ENCODE measurements around the gene CCNQ.

Gene CCNQ

GRCh38 chrX:153556767-153557166, 42.2 kb downstream of the CCNQ start:
- Histone ChIP-seq H3K9me3 (replicated peaks; ENCODE audit: low read length) (no peaks in the 10 kb centered on the region), H3K4me1 (ENCODE audit: control insufficient read depth, insufficient read depth, low read length) (no peaks in the 10 kb centered on the region), H3K27me3 (ENCODE audit: control insufficient read depth, insufficient read depth, low read length) (peaks cover 11% of the 10 kb centered on the region), H3K9ac (ENCODE audit: low read depth, low read length) (no peak overlapping the region), H3K4me3 (ENCODE audit: low read length) (no peak overlapping the region), H3K4me2 (ENCODE audit: low read length) (no peak overlapping the region), H3K36me3 (ENCODE audit: insufficient read depth, low read length) (no peaks in the 10 kb centered on the region)

- H3K4me1 ChIP-seq (ENCODE audit: control insufficient read depth, insufficient read depth, low read length): no peaks in the 10 kb centered on the region
- no peaks in the 10 kb centered on the region for H3K9me3 ChIP-seq (replicated peaks; ENCODE audit: low read length)
- H3K4me3 ChIP-seq (ENCODE audit: low read length): no peak overlapping the region
- H3K36me3 ChIP-seq (ENCODE audit: insufficient read depth, low read length): no peaks in the 10 kb centered on the region
- H3K9ac ChIP-seq (ENCODE audit: low read depth, low read length): no peak overlapping the region
- H3K27me3 ChIP-seq (ENCODE audit: control insufficient read depth, insufficient read depth, low read length): peaks cover 17% of the 10 kb centered on the region
- no peak overlapping the region for H3K4me2 ChIP-seq (ENCODE audit: low read length)
These were observed 44.3 kb downstream of the CCNQ start for GRCh38 chrX:153554519-153555167.

- Histone ChIP-seq H3K9me3 (replicated peaks; ENCODE audit: low read length) (no peaks in the 10 kb centered on the region), H3K4me1 (ENCODE audit: control insufficient read depth, insufficient read depth, low read length) (no peaks in the 10 kb centered on the region), H3K27me3 (ENCODE audit: control insufficient read depth, insufficient read depth, low read length) (peaks cover 15% of the 10 kb centered on the region)
These were observed 47.8 kb downstream of the CCNQ start for GRCh38 chrX:153551135-153551534.

GRCh38 chrX:153549807-153550206, 49.1 kb downstream of the CCNQ start:
- Histone ChIP-seq H3K4me2 (ENCODE audit: low read length) (no peak overlapping the region), H3K36me3 (ENCODE audit: insufficient read depth, low read length) (no peaks in the 10 kb centered on the region), H3K4me1 (ENCODE audit: control insufficient read depth, insufficient read depth, low read length) (no peaks in the 10 kb centered on the region), H3K27me3 (ENCODE audit: control insufficient read depth, insufficient read depth, low read length) (peaks cover 6% of the 10 kb centered on the region), H3K9ac (ENCODE audit: low read depth, low read length) (no peak overlapping the region), H3K9me3 (replicated peaks; ENCODE audit: low read length) (no peaks in the 10 kb centered on the region), H3K4me3 (ENCODE audit: low read length) (no peak overlapping the region)

More at GRCh38 chrX:153551135-153551534, 47.8 kb downstream of the CCNQ start:
- Histone ChIP-seq H3K36me3 (ENCODE audit: insufficient read depth, low read length) (no peaks in the 10 kb centered on the region), H3K9ac (ENCODE audit: low read depth, low read length) (no peak overlapping the region), H3K4me2 (ENCODE audit: low read length) (no peak overlapping the region), H3K4me3 (ENCODE audit: low read length) (no peak overlapping the region)

- Histone ChIP-seq H3K9me3 (replicated peaks; ENCODE audit: low read length) (no peaks in the 10 kb centered on the region), H3K27me3 (ENCODE audit: control insufficient read depth, insufficient read depth, low read length) (peaks cover 6% of the 10 kb centered on the region), H3K4me3 (ENCODE audit: low read length) (no peak overlapping the region), H3K4me1 (ENCODE audit: control insufficient read depth, insufficient read depth, low read length) (no peaks in the 10 kb centered on the region), H3K9ac (ENCODE audit: low read depth, low read length) (no peak overlapping the region), H3K4me2 (ENCODE audit: low read length) (no peak overlapping the region), H3K36me3 (ENCODE audit: insufficient read depth, low read length) (no peaks in the 10 kb centered on the region)
These were observed 49.7 kb downstream of the CCNQ start for GRCh38 chrX:153549231-153549630.

GRCh38 chrX:153547195-153547594, 51.7 kb downstream of the CCNQ start:
- Histone ChIP-seq H3K9ac (ENCODE audit: low read depth, low read length) (no peak overlapping the region), H3K4me1 (ENCODE audit: control insufficient read depth, insufficient read depth, low read length) (no peaks in the 10 kb centered on the region), H3K4me2 (ENCODE audit: low read length) (no peak overlapping the region), H3K36me3 (ENCODE audit: insufficient read depth, low read length) (no peaks in the 10 kb centered on the region), H3K27me3 (ENCODE audit: control insufficient read depth, insufficient read depth, low read length) (peaks cover 6% of the 10 kb centered on the region), H3K9me3 (replicated peaks; ENCODE audit: low read length) (no peaks in the 10 kb centered on the region), H3K4me3 (ENCODE audit: low read length) (no peak overlapping the region)

GRCh38 chrX:153546386-153546785, 52.6 kb downstream of the CCNQ start:
- no peak overlapping the region for H3K9ac ChIP-seq (ENCODE audit: low read depth, low read length)
- H3K4me3 ChIP-seq (ENCODE audit: low read length): no peak overlapping the region
- no peak overlapping the region for H3K4me2 ChIP-seq (ENCODE audit: low read length)
- H3K9me3 ChIP-seq (replicated peaks; ENCODE audit: low read length): no peaks in the 10 kb centered on the region
- H3K36me3 ChIP-seq (ENCODE audit: insufficient read depth, low read length): no peaks in the 10 kb centered on the region
- peaks cover 6% of the 10 kb centered on the region for H3K27me3 ChIP-seq (ENCODE audit: control insufficient read depth, insufficient read depth, low read length)
- no peaks in the 10 kb centered on the region for H3K4me1 ChIP-seq (ENCODE audit: control insufficient read depth, insufficient read depth, low read length)

GRCh38 chrX:153544727-153545126, 54.2 kb downstream of the CCNQ start:
- no peaks in the 10 kb centered on the region for H3K36me3 ChIP-seq (ENCODE audit: insufficient read depth, low read length)
- no peak overlapping the region for H3K9ac ChIP-seq (ENCODE audit: low read depth, low read length)
- H3K4me3 ChIP-seq (ENCODE audit: low read length): no peak overlapping the region
- H3K27me3 ChIP-seq (ENCODE audit: control insufficient read depth, insufficient read depth, low read length): no peaks in the 10 kb centered on the region
- no peaks in the 10 kb centered on the region for H3K4me1 ChIP-seq (ENCODE audit: control insufficient read depth, insufficient read depth, low read length)
- no peaks in the 10 kb centered on the region for H3K9me3 ChIP-seq (replicated peaks; ENCODE audit: low read length)
- no peak overlapping the region for H3K4me2 ChIP-seq (ENCODE audit: low read length)

- H3K27me3 ChIP-seq (ENCODE audit: control insufficient read depth, insufficient read depth, low read length): peaks cover 10% of the 10 kb centered on the region
- H3K4me2 ChIP-seq (ENCODE audit: low read length): no peak overlapping the region
- no peak overlapping the region for H3K4me3 ChIP-seq (ENCODE audit: low read length)
- H3K4me1 ChIP-seq (ENCODE audit: control insufficient read depth, insufficient read depth, low read length): no peaks in the 10 kb centered on the region
- no peak overlapping the region for H3K9ac ChIP-seq (ENCODE audit: low read depth, low read length)
- H3K36me3 ChIP-seq (ENCODE audit: insufficient read depth, low read length): no peaks in the 10 kb centered on the region
- no peaks in the 10 kb centered on the region for H3K9me3 ChIP-seq (replicated peaks; ENCODE audit: low read length)
These were observed 59.0 kb downstream of the CCNQ start for GRCh38 chrX:153539979-153540358.

GRCh38 chrX:153539171-153539978, 59.6 kb downstream of the CCNQ start:
- peak overlapping the region; percentile 36 for H3K4me2 ChIP-seq (ENCODE audit: low read length)
- no peaks in the 10 kb centered on the region for H3K9me3 ChIP-seq (replicated peaks; ENCODE audit: low read length)
- no peak overlapping the region for H3K4me3 ChIP-seq (ENCODE audit: low read length)
- no peak overlapping the region for H3K9ac ChIP-seq (ENCODE audit: low read depth, low read length)
- H3K27me3 ChIP-seq (ENCODE audit: control insufficient read depth, insufficient read depth, low read length): peaks cover 13% of the 10 kb centered on the region
- H3K36me3 ChIP-seq (ENCODE audit: insufficient read depth, low read length): no peaks in the 10 kb centered on the region
- H3K4me1 ChIP-seq (ENCODE audit: control insufficient read depth, insufficient read depth, low read length): no peaks in the 10 kb centered on the region

- Histone ChIP-seq H3K9me3 (replicated peaks; ENCODE audit: low read length) (no peaks in the 10 kb centered on the region), H3K9ac (ENCODE audit: low read depth, low read length) (no peak overlapping the region), H3K27me3 (ENCODE audit: control insufficient read depth, insufficient read depth, low read length) (peaks cover 13% of the 10 kb centered on the region), H3K4me2 (ENCODE audit: low read length) (no peak overlapping the region), H3K4me1 (ENCODE audit: control insufficient read depth, insufficient read depth, low read length) (peaks cover 1% of the 10 kb centered on the region), H3K4me3 (ENCODE audit: low read length) (no peak overlapping the region), H3K36me3 (ENCODE audit: insufficient read depth, low read length) (no peaks in the 10 kb centered on the region)
These were observed 60.5 kb downstream of the CCNQ start for GRCh38 chrX:153538424-153538823.

Measured in skeletal muscle satellite cell (primary cell).